HG03095 (cell line): ENCODE results near the gene TENM4.

Experiments
- ATAC-seq: cut with Tn5 transposase; IDR thresholded peaks from one replicate; pipeline ENCODE4 v1.9.1; 2021; ENCODE audit warnings: moderate library complexity; ENCODE audit not compliant: unreplicated experiment

TENM4 gene

DNA sequence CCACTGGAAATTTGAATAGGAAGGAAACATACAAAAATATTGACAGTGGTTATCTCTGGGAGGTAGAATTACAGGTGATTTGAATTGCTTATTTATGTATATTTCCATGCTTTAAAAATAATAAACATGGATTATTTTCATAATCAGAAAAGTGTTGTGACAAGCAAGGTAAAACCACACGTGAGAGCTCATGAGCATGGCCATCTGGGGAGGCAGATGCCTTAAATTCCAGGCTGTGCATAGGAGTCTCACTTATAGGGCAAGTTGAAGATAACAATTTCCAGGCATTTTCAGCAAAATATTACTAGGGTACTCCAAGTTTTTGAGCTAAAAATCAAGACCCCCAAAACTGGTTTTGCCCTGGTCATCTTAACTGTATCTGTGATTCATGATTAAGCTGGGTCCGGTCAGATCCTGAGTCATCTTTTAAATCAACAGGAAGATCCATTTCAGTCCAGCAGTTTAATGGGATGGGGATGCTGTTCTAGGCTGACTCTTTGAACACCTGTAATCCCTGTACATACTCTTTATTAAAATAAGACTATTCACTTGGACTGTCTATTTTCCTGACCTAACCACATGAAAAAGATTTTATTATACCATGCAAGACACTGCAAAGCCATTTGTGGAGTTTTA is 750.4 kb downstream of the TENM4 start:
- no peak for ATAC-seq

DNA sequence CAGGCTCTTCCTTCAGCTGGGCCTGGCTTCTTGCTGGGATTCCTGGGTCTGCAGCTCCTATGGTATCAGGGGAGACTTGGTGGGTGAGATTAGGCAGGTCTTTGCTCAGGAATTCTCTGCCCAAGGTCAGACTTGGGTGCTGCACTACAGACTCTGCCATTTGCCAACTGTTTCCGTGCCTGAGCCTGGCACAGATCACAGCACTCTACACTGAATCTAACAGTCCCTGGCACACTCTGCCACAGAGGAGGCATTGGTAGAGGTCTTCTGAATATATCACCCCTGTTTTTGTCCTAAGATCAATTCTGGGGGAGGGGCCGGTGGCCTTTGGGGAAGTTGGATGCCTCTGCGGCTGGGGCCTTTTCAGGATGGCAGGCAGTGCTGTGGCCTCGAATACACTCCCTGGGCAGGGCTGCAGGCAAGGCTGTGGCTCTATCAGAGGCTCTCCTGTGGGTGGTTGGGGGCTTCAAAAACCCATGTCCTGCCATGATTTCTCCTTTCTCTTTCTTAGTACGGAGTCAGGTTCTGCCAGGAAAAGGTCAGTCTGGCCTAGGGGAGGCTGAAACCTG is 751.2 kb downstream of the TENM4 start:
- no peak for ATAC-seq

DNA sequence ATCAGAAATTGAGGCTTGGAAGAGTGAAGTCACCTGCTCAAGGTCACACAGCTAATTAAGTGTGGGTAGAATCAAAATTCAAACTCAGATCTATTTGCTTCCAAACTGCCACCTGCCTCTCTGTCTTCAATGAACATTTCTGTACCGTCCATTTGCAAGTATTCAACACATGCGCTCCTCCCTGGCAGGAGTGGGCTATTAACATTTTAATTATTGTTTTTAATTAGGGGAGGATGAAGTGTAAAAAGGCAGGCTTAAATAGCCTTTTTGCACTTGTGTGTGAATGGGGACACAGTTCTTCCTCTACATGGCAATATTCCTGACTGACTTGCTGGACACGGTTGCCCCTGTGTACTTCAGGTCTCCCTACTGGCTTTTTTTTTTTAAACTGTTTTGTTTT is 751.7 kb downstream of the TENM4 start:
- no peak for ATAC-seq

DNA sequence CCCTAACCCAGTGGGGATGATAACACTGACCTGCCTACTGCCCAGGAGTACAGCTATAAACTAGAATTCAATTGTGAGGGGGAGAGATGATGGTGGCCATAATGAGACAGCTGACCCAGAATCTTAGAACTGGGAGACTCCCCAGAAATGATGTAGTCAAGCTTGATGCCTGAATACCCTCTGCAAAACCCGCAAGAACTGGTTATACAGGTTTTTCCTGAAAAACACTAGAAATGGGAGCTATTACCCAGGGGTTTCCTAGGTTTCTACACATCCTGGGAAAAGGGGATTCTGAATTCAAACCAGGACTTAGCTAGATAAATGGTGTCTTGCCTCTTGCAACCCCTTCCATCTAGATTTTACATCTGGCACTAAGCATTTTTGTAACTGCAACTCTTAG is 752.4 kb downstream of the TENM4 start:
- ATAC-seq: no peak

DNA sequence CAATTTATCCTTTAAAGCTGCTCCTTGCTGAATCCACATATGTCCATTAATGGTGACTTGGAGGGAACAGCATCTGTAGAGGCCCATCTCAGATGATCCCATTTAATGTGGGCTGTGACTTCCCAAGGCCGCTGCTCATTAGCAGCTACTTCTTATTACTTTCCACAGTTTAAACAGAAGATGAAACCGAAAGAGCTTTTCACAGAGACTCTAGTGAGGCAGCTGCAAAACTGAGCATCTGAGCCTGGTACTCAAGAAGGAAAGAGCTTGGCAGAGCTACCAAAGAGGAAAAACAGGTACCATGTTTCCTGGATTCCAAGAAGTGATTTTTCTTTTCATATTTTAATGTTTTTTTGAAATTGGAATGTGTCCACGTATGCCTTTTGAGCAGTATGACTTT is 755.7 kb downstream of the TENM4 start:
- no peak for ATAC-seq

DNA sequence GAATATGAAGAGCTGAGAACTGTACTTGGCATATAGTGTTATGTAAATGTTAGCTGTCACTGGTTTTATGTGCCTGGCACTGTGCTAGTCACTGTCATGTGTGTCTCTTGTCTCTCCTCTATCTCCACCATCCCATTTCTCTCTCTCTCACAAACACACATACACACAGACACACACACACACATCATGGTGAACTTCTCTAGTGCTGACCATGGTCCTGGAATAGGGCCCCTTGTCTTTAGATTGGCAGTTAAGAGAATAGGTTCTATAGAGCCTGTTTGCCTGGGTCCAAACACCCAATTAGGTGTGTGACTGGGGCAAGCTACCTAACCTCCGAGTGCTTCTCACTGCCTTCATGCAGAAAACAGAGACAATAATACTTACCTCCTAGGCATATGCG is 756.5 kb downstream of the TENM4 start:
- no peak for ATAC-seq

DNA sequence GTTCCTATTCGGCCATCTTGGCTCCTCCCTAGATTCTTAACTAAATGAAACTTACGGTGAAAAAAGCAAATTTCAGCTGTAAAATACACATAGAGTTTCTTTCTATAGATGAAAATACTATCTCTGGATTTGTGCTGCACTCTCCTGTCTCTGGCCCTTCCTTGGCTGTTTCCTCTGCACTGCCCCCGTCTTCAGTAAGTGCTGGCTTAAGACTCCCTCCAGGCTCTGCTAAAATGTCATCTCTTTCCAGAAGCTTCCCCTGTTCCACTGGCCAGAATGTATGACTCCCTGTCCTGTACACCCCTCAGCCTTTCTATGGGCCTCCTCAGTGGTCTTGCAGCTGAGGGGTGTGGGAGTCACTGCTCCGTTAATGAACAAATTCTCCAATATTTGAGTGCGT is 757.1 kb downstream of the TENM4 start:
- ATAC-seq: no peak

DNA sequence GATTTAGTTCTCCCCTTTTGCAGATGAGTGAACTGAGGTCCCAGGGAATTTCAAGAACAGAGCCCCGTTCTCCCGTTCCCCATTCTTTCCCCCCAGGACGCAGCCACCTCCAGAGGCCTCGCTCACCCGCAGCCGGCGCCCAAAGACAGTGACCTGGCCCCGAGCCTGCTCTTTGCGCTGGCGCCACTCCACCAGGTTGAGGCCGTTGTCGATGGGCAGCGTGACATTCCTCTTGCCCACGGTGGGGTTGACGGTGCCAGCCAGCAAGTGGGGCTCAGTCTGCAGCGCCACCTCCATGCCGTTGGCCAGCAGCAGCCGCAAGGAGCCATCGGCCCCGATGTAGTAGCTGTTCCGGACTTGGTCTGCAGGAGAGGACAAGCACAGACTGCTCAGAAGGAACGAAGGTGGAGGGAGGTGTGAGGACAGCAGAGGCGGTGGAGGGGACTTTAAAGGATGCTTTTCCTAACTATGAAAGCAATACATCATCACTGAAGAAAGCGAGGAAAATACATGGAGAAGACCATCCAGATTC is 764.7 kb downstream of the TENM4 start:
- ATAC-seq: no peak

DNA sequence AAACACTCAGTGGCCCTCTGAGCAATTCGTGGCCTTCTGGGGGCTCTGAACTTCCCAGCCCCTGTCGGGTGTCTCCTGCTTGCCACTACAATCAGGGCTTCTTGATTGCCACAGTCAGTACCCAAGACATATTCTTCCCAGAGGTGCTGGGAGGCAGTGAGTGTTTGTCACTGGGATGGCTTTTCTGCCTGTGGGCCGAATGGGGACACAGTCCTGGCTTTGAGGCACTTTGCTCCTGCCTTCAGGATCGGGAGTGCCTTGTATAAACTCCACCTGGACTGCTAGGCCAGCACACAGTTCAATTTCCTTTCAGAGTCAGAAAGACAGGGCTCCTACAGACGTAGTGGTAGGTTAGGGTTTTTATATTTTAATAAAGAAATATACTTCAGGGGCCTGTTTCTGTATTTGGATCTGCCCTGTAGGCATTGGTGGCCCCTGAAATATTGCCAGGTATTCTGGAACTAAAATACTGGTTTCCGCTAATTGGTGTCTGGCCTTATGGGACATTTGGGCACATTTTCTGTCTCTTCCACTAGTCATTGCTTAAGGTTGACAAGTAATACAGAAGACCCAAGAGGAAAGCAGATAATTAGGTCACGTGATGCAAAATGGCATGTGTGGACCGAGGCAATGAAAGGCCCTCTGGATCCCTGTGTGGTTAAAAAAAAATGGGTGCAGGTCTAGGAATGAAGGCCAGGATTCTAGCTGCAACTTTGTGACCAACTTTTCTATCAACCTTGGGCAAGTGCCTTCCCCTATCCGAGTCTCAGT is 767.8 kb downstream of the TENM4 start:
- no peak for ATAC-seq

DNA sequence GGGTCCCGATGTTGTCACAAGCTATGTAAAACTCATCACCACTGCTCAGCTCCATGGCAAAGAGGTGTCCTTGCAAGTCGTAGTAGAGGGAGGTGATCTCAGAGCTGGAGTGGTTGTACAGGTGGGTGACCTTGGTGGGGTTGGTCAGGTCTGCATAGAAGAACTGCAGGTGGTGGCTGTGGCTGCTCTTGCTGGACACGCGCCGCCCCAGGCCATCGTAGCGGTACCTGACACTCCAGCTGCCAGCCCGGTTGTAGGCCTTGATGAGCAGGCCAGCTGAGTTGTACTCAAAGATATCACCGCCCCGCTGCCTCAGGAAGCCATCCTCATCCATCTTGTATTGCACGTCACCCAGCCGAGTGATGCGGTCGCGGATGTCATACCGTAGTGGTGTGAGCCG is 771.6 kb downstream of the TENM4 start:
- ATAC-seq: no peak

DNA sequence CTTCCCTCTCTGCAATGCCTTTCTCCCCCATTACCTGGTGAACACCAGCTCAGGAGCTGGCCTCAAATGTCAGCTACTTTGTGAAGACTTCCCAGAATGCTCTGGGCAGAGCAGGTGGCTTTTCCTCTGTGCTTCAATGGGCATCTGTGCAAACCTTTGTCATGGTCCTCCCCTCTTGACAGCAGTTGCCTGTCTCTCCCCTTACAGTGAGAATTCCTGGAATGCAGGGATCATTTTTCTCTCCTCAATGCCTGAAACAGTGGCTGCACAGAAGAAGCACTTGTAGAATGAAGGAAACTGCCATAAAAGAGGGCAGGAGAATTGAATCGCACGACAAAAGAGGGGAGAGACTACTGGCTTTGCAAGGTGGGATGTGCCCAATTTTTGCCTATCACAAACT is 773.4 kb downstream of the TENM4 start:
- ATAC-seq: no peak

DNA sequence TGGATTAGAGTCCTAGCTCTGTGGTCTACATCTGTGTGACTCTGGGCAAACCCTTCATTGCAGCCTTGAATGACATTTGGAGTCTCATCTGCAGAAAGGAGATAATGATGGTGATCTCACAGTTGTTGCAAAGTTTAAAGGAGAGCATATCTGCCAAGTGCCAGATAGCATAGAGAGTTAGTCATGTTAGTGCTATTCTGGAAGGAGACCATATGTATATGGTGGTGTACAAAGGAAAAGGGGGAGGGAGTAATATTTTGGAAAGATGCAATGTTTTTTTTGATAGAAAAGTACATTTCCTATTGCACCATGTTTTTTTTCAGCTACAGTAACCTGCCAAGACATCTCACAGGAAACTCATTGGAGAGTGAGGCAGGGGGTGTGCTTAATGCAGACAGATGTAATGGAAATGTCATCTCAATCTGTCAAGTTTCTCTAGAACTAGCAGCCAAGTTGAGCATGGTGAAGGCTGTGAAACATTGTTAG is 774.1 kb downstream of the TENM4 start:
- ATAC-seq: no peak

DNA sequence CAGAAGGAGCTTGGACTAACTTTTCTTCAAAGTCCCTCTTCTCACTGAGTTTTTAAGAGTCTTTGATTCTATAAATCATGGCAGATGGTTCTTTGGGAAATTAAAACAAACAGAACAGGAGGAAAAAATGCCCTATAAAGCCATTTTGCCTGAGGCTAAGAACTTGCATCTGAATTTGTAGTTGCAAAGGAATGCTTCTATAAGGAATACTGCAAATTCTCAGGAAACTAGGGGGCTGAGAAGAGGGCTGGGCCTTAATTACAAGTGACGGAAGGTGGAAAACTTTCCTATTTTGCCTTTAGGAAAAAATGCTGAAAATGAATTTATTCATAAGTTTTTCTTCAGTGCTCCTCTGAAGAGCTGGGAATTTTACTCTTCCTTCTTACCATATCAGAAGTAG is 776.2 kb downstream of the TENM4 start:
- ATAC-seq: no peak

DNA sequence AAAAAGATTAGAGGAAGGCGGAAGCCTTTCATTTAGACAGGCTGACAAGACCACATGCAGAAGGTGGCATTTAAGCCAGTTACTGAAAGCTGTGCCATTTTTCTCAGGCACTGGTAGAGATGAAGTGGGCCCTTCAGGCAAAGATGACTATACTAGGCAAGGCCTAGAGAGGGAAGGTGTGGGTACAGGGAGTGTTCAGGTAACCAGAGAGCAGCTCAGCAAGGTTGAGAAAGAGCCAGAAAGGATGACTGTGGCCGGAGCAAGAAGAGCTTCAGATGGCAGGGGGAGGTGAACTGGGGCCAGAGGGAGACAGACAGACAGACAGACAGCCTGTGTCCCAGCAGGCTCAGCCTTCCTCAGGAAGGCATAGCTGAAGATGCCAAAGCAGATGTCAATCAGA is 778.0 kb downstream of the TENM4 start:
- no peak for ATAC-seq

DNA sequence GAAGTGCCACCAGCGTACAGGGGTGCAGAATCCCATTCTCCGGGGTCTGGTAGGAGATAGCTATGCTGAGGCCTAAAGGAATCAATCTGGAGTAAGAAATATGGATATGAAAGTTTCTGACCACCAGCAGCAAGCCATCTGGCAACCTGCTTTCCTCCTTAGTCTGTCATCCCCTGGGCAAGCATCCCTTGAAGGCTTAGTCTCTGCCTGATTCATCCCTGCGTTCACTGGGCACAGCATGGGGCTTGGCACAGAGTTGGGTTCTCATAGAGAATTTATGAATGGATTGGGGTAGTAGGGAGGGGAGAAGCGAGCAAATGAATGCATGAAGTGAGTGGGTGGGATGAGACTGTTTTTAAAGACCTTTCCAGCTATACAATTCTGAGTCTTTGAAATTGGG is 780.4 kb downstream of the TENM4 start:
- no peak for ATAC-seq

DNA sequence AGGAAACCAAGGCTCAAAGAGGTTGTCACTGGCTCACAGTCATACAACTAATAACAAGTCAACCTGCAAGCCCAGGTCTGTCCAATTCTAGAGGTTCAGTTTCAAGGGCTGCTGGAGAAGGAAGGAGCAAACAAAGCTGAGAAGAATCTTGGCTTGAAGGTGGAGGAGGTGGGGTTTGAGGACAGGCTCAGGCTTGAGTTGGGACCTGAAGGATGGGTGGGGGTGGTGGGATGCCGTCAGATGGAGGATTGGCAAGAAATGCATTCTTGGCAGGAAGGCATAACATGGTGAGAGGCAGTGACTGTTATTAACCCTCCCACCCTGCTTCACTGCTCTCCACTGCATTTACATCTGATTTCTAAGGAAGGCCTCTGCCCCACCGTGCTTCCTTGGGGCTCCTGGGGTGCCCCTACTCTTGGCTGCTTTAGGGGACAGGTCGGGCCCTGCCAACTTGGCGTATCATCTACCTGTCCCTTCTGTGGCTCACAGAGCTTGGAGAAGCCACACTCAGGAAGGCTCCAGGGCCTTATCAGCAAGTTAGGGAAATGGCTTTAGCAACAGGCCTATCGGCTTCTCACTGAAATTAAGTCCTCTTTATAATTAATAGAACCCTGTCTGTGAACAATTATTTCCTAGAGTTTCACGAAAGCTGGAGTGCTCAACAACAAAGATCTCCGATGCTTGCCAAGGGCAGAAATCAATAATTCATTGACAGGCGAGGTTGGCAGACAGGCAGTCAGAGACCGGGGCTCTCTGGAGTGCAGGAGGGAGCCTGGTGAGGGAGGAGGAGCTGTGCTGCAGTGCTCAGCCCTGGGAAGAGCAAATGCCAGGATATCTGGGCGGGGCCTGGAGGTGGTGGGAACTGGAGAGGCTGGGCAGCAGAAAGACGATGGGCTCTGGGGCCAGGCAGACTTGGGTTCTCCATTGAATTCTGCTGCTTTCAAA is 781.2 kb downstream of the TENM4 start:
- ATAC-seq: no peak

DNA sequence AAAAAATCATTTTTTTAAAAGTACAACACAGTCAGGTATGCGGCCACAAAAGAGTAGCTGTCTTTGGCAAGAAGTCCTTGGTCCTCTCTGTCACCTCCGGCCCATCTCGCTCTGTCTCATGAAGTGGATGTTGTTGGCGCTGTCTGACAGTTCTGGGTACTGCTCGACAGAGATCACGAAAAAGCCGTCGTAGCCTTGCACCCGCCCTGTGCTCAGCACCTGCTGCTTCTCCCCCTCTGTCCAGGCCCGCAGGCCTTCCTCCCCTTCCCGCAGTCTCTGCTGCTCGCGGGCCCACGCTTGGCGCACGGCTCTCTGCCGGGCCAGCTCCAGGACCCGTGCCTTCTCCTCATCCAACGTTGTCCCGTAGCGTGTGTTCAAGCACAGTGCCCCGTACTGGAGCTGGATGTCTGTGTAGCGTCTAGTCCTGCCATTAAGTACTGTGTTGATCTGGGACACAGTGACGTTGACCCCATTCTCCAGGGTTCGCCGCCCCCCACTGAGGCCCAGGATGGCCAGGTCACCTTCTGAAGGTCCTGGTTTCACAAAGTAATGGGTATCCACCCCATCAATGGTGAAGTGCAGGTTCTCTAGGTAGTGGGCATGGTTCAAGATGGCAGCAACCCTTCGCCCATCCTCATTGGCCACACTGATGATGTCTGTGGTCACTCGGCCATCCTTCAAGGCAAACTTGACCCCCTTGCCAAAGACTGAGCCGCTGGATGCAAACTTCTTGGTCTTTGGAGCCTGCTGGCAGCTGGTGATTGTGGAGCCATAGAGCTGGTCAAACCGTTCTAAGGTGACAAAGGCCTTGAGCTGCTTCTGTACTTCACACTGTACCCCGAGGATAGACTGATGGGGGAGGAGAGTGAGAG is 782.6 kb downstream of the TENM4 start:
- no peak for ATAC-seq

DNA sequence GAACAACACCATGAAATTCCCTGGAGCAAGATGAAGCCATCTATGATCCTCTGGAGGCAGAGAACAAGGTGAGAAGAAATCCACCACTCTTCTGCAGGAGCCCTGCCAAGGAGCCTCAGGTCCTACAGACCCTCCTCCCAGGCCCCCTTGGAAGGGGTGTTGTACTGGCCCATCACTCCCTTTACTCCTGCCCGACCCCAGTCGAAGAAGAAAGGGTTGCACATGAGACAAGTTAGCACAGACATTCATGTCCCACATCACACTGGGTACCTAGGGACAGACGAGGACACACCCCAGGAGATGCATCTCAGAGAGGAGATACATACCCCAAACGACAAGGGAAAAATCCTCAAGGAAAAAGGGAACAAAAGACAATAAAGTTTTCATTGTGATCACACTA is 783.4 kb downstream of the TENM4 start:
- no peak for ATAC-seq

DNA sequence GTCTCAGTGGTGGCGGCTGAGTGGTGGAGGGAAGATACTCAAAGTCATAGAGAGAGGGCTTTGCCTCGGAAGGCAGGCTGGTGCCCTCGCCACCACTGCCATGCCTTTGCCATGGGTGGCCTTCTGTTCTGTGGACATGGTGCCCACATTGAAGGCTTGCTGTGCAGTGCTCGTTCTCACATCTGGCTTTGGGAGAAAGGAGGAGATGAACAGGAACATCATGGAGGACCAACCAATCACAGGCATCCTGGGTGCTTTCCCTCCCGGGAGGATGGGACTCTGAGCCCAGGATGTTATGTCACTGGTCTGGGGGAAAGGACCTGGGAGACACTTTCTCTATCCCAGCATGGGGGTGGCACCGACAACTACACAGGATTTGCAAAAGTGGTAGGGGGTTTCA is 783.8 kb downstream of the TENM4 start:
- ATAC-seq: no peak

DNA sequence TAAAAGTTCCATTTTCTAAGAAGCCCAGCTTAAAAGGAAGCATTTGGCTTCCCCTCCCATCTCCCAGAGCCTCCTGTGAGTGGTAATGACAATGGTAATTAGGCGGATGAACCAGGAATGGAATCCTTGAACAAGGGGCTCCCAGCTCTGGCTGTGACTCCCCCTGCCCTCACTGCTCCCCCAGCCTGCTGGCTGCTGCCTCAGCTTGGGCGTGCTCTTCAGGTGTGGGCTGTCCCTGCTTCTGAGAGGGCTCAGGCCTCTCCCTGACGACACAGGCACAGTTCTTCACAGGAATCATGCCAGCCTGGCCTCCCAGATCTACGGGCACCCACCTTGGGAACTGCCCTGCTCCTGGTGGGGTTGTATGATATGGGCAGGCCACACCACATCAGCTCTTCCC is 784.5 kb downstream of the TENM4 start:
- ATAC-seq: no peak
